Measurements from ENCODE around the gene EML1.
A peak's percentile ranks its signal among the peaks of the same experiment; 100 is the strongest.

The EML1 gene

DNA sequence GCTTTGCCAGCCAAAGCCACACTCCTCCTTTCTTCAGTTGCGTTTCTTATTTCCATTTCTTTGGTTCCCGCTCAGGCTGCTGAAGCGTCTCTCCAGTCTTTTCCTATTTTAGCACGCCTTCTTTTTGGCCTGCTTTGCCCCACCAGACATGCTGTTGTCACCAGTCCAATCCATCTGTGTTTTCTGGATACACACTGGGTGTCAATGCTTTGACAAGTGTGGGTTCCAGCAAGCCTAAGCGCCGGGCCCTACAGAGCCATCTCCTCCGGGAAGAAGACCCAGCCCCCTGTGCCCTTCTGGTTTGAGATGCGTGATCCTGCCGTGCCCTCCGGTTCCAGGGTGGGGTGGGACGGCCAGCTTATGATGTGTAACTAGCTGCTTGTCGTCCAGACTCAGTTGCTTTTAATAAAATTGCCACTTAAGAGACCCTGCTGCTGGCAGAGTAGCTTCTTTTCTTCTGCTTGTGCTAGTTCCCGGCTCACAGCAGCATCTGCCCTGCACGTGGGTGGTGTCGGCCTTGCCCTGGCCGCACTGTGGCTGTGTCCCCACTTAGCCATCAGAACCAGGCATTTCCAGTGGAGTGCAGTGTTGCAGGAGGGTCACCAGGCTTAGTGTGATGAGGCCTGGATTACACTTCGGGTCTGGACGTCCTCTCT, 29.7 kb downstream of the EML1 start:
- TF ChIP-seq CTCF (IDR thresholded peaks at IDR 0.05; ENCODE audit: low read depth, low read length), result no peak
- DNase-seq (ENCODE audit: extremely low read depth, low read depth), result no peak

- no peak for DNase-seq (ENCODE audit: extremely low read depth, low read depth)
- TF ChIP-seq CTCF (IDR thresholded peaks at IDR 0.05; ENCODE audit: low read depth, low read length), result no peak
Measured at GRCh38 chr14:99824776-99825175, 31.6 kb downstream of the EML1 start.

DNA sequence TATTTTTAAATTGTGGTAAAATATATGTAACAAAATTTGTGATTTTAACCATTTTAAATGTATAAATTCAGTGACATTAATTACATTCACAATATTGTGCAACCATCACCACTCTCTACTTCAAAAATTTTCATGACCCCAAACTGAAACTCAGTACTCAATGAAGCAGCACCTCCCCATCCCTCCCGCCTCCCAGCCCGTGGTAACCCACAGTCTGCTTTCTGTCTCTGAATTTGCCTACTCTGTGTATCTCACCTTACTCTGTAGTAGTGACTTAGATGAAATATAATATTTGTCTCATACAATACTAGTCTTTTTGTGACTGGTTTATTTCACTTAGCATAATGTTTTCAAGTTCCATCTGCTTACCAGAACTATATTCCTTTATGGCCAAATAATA, 36.2 kb downstream of the EML1 start:
- TF ChIP-seq CTCF (IDR thresholded peaks at IDR 0.05; ENCODE audit: low read depth, low read length), result no peak
- DNase-seq (ENCODE audit: extremely low read depth, low read depth), result no peak

- no peak for TF ChIP-seq CTCF (IDR thresholded peaks at IDR 0.05; ENCODE audit: low read depth, low read length)
- no peak for DNase-seq (ENCODE audit: extremely low read depth, low read depth)
Measured at GRCh38 chr14:99831303-99831702, 38.1 kb downstream of the EML1 start.

DNA sequence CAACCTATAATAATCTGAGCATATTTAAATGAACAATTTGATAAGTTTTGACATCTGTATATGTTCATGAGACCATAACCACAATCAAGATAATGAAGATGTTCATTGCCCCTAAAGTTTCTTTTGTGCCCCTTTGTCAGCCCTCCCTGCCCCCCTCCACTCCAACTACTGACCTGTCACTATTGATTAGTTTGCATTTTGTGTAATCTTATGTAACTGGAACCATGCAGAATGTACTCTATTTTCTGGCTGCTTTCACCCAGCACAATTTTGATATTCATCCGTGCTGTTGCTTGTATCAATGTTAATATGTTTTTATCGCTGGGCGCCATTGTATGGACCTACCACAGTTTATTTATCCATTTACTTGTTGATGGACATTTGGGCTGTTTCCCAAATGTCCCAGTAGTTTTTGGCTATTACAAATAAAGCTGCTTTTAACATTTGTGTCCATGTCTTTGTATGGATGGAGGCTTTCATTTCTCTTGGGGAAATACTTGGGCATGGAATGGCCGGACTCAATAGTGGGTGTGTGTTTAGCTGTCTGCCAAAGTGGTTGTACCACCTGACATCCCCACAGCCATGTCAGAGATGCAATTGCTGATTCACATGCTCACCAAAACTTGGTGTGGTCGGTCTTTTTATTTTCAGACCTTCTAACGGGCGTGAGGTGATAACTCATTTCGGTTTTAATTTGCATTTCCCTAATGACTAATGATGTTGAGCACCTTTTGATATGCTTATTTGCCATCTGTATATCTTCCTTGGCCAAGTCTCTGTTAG, 38.9 kb downstream of the EML1 start:
- TF ChIP-seq CTCF (IDR thresholded peaks at IDR 0.05; ENCODE audit: low read depth, low read length), result no peak
- no peak for DNase-seq (ENCODE audit: extremely low read depth, low read depth)

DNA sequence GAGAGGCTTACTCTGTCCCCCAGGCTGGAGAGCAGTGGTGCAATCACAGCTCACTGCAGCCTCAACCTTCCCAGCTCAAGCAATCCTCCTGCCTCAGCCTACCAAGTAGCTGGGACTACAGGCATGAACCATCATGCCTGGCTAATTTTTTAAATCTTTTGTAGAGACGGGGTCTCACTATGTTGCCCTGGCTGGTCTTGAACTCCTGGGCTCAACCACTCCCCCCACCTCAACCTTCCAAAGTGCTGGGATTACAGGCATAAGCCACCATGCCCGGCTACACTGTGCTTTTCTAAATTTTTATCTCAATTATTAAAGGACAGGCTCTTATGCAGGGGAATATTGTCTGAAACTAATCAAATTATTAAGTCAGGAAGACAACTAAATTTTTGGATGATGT, 44.6 kb downstream of the EML1 start:
- TF ChIP-seq CTCF (IDR thresholded peaks at IDR 0.05; ENCODE audit: low read depth, low read length), result no peak
- DNase-seq (ENCODE audit: extremely low read depth, low read depth), result no peak

- peak; percentile 16 for DNase-seq (ENCODE audit: extremely low read depth, low read depth)
- TF ChIP-seq CTCF (IDR thresholded peaks at IDR 0.05; ENCODE audit: low read depth, low read length), result no peak
Measured at GRCh38 chr14:99838639-99839134, 45.5 kb downstream of the EML1 start.

Data from AG09319 (cell line).